CD4-positive, alpha-beta T cell treated with Interleukin-17A for 1 hour (primary cell): ENCODE measurements around the gene PRSS56.

Experiments used
- DNase-seq: peaks from one replicate; pipeline ENCODE4 v3.0.0-alpha.2; 2020

PRSS56 gene

DNA sequence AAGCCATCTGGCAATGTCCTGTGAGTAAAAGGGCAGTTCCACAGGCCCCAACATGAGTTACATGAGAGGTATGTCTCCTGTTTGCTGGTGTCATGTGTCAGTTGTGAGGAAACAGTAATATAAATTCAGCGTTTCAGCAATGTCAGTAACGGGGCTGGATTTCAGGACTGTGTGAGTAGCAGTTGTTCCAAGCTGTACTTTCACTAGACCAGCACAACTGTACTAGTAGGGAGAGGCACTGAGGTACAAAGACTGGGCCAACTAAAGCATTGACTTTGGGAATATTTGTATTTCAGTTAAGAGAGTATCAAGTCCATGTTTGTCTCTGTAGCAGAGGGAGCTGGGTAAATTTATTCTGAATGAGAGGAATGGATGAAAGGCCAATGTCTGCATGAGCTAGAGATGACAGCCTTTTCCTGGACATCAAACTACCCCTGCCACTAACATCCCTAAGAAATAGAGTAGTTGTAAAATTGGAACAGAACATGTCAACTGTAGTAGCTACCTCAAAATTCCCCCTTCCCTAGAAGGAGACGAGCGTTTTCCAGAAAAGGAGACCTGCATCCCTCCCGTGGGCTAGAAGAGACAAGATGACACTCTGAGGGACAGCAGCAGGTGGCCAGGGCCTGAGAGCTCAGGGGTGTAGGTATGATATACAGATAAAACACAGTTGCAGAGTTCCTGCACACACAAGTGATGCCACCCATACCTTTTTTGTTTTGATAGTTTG is 54.7 kb downstream of the PRSS56 start:
- no peak for DNase-seq
